HG03064 (cell line): ENCODE measurements around the gene CRADD.
"Not testable (repeated sequence)": the region's sequence is repeated elsewhere in the genome, so short reads cannot be mapped to it uniquely, and the experiment has no call there.

Source experiments
- ATAC-seq: cut with Tn5 transposase; IDR thresholded peaks from one replicate; pipeline ENCODE4 v1.9.1; 2021; ENCODE audit warnings: low read depth; ENCODE audit not compliant: unreplicated experiment

CRADD gene

GRCh38 chr12:93753838-93754429 lies 76.8 kb downstream of the CRADD start:
- ATAC-seq, result no peak

GRCh38 chr12:93754859-93755258 lies 77.7 kb downstream of the CRADD start:
- not testable (repeated sequence) for ATAC-seq

- ATAC-seq, result no peak
These were observed 79.1 kb downstream of the CRADD start for GRCh38 chr12:93756288-93756687.

- no peak for ATAC-seq
These were observed 80.9 kb downstream of the CRADD start for GRCh38 chr12:93757792-93758694.

GRCh38 chr12:93758801-93759373 lies 81.7 kb downstream of the CRADD start:
- no peak for ATAC-seq

- no peak for ATAC-seq
These were observed 82.4 kb downstream of the CRADD start for GRCh38 chr12:93759512-93760081.

DNA sequence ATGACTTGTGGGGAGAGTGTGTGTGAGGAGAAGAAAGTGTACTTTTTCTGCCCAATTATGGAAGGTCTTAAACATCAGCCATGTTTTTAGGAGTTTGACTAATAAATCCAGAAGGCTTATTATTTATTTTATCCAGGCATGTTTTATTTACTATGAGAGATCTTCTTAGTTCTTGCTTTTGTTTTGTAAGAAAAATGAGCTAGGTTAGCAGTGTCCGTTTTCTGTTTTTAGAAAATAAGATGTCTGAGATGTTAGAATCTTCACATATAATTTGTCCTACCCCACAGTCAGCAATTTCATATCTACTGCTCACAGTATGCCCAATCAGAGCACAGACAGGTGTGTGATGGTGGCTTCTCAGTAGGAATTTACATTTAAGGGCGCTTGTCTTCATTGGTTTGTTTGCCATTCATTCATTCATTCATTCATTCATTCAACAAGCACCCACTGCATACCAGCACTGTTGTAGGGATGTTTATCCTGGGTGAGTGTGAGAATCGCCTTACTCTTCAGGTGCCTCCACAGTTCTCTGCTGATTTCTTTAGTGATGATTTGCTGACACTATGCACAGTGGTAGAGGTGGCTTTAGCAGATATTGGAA lies 83.2 kb downstream of the CRADD start:
- no peak for ATAC-seq

DNA sequence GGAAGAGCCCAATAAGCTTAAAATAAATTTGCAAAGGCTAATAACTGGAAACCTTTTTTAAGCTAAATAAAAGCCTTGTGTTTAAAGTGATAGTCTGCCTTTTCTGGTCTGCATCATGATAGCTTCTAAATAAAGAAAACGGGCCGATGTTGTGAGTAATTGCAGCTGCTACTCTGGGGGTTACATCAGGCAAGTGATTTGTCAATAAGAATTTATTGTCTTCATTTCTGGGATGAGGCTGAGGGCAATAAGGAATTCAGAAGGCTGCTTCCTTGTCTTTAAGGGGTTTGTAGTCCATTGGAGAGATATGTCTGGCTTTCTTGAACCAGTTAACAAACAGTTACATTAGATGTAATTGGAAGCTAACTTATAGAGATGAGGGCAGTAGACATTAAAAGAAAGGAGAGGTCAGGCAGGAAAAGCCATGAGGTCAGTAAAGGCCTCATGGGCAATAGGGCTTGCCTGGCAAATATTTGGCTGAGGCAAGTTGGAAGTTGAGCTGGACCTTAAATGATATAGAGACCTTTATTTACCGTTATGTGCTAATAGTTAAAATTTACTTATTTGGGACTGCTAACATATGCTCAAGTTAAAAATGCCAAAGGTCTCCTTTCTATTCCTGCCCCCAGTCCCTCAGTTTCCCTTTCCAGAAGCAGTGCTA lies 85.0 kb downstream of the CRADD start:
- ATAC-seq, result no peak

DNA sequence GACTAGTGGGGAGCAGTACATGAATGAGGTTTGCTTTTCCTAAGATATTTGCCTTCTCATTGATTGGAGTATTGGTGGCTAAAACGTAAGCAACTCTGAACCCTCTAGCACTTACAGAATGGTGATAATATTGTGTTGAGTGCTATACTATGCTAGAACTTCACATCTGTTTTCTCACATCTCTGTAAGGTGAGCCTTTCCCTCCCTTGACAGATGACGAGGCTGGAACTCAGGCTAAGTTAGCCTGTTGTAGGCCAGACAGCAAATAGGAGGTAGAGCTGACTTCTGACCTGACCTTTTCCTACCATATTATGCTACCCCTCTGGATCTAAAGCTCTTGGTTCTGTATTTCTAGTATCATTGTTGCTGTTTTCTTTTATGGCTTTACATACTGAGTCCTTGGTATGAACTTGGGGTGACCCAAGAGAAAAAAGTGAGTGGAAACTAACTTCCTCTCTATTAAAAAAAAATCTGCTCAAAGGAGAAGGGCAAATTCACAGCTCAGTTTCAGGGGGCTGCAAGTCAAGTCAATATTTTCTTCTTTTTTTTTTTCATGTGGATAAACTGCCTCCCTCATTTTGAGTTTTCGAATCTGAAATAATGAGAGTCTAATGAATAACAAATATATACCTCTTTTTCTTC lies 85.9 kb downstream of the CRADD start:
- ATAC-seq, result no peak

DNA sequence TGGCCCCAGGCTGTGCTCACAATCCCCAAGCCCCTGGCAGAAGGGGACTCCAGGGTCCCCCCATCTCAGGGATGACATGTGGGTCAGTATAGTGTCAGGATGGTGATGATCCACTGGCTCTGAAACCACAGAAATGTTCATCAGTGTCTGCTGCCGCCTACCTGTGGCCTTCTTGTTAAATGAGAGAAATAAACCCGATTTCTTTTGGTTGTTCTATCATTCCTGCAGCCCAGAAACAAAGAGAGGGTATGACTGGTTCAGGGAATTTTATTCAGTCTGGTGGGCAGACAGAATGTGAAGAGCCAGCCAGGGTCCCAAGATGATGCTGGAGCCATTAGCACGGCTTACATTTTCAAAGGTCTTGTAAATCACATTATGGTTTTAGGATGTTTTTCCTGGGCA lies 86.6 kb downstream of the CRADD start:
- ATAC-seq, result no peak

- ATAC-seq, result no peak
These were observed 89.2 kb downstream of the CRADD start for GRCh38 chr12:93766371-93766770.

DNA sequence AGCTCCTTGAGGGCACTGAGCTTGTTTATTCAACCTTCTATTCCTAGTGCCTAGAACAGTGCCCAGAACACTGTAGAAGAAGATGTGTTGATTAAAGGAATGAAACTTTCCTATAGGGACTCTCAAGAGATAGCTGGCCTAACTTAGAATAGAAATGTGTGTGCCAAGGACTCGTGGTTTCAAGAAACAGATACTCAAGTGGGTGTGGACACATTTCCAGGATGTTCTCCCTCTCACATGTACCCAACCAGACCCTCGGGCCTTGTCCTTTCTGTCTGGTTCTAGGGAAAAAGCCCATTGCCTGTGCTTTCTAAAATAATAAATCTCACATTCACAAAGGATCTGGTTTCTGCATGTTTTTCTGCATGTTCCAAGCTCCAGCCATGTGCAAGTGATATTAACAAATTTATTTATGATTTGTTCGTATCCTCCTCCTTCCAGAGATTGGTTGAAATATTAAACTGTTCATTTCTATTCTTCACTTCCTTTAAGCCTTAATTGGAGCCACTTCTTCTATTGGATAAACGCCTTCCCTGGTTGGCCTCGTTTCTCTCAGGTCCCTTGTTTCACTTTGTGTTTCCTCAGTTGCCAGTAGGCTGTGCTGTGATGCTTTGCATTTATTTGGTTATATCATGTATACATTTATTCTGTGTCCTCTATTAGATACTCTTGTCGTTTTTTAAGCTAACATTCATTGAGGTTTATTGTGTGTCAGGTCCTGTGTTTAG lies 89.8 kb downstream of the CRADD start:
- no peak for ATAC-seq

- no peak for ATAC-seq
These were observed 90.3 kb downstream of the CRADD start for GRCh38 chr12:93767524-93767863.

- ATAC-seq, result no peak
These were observed 95.0 kb downstream of the CRADD start for GRCh38 chr12:93772003-93772700.

DNA sequence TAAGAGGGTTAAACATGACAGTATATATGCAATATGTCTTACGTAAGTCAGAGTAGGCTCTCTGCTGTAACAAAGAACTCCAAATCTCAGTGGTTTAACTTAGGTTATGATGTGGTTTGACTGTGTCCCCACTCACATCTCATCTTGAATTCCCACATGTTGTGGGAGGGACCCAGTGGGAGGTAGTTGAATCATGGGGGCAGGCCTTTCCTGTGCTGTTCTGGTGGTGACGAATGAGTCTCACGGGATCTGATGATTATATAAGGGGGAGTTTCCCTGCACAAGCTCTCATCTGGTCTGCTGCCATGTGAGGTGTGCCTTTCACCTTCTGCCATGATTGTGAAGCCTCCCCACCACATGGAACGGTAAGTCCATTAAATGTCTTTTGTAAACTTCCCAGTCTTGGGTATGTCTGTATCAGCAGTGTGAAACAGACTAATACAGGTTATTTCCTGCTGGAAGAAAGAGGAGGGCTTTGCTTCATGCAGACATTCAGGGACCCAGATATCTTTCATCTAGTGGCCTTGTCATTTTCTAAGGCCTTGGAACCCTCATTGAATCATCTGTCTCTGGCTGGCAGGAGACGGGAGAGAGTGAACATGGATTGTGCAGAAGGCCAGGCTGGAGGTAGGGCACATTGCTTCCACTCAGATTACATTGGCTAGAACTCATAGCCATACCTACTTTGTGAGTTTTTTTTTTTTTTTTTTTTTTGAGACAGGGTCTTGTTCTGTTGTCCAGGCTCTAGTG lies 96.1 kb downstream of the CRADD start:
- ATAC-seq, result no peak

DNA sequence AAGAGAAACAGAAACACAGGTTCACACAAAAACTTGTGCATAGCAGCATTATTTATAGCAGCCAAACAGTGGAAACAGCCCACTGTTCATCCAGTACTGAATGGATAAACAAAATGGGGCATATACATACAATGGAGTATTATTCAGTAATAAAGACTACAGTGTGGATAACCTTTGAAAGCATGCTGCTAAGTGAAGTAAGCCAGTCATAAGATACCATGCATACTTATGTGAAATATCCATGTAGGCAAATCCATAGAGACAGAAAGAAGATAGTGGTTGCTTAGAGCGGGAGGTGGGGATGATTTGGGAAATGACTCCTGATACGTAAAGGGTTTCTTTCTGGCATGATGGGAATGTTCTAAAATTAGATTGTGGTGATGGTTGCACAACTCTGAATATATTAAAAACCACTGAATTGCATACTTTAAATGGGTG lies 99.4 kb downstream of the CRADD start:
- no peak for ATAC-seq

- no peak for ATAC-seq
These were observed 100.1 kb downstream of the CRADD start for GRCh38 chr12:93777254-93777653.

DNA sequence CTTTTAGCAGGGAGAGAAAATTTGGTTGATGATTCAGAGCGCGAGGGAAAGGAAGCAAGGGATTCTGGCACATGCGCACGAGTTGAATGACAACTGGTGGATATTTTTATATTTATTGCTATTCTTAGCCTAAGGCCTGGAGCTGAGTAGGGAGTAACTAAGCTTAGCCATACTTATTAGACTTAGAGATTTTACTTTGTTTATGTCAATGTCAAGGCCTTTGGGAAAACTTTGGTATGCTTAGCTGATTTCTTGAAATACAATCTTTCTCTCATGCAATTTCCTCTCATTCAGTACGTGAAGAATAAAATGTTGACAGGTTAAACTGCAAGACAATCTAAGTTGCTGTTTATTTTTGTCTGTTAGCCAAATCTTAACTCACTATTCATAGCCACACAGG lies 101.1 kb downstream of the CRADD start:
- ATAC-seq, result no peak
